ENCODE data around the gene KLF13.

The KLF13 gene

GRCh38 chr15:31344266-31344665 lies 17.6 kb downstream of the KLF13 start:
- peaks cover 100% of the 10 kb centered on the region for H3K79me2 ChIP-seq (ENCODE audit: low read length)
- no peak for TF ChIP-seq EZH2 (optimal IDR thresholded peaks at IDR 0.05; ENCODE audit: low read depth, low read length)
- no peak for TF ChIP-seq EZH2phosphoT487 (IDR thresholded peaks at IDR 0.05; ENCODE audit: low read length)
- H3K36me3 ChIP-seq (replicated peaks; ENCODE audit: insufficient read depth, low read length): no peaks in the 10 kb centered on the region
- peak overlapping the region; percentile 92; the same call in 1 of the 2 replicates for H3K4me3 ChIP-seq (ENCODE audit: low read length)
- no peak overlapping the region for H2AFZ ChIP-seq (ENCODE audit: low read length)
- H3F3A ChIP-seq (ENCODE audit: insufficient read depth, low read length): peaks cover 62% of the 10 kb centered on the region
- DNase-seq: no peak
- peaks cover 81% of the 10 kb centered on the region for H3K4me1 ChIP-seq (ENCODE audit: low read length)
- H3K27ac ChIP-seq (ENCODE audit: low read length): peak overlapping the region; percentile 98
- no peaks in the 10 kb centered on the region for H3K27me3 ChIP-seq (replicated peaks; ENCODE audit: insufficient read depth, low read length)
- no peaks in the 10 kb centered on the region for H4K20me1 ChIP-seq (ENCODE audit: insufficient read depth, low read length)
- H3K9me3 ChIP-seq (replicated peaks; ENCODE audit: insufficient read depth, low read length): no peaks in the 10 kb centered on the region
- H3K4me2 ChIP-seq (ENCODE audit: low read depth, low read length): peak overlapping the region; percentile 99
- no peaks in the 10 kb centered on the region for H3K9me2 ChIP-seq (replicated peaks; ENCODE audit: insufficient read depth, low read length)
- H3K9ac ChIP-seq (ENCODE audit: low read length): peak overlapping the region; percentile 93

GRCh38 chr15:31344823-31345605 lies 18.4 kb downstream of the KLF13 start:
- no peak for TF ChIP-seq EZH2phosphoT487 (IDR thresholded peaks at IDR 0.05; ENCODE audit: low read length)
- no peak for TF ChIP-seq EZH2 (optimal IDR thresholded peaks at IDR 0.05; ENCODE audit: low read depth, low read length)
- TF ChIP-seq CTCF (IDR thresholded peaks at IDR 0.05; ENCODE audit: low read length): no peak
- Histone ChIP-seq H3F3A (ENCODE audit: insufficient read depth, low read length) (peaks cover 69% of the 10 kb centered on the region), H3K4me2 (ENCODE audit: low read depth, low read length) (peak overlapping the region; percentile 99), H4K20me1 (ENCODE audit: insufficient read depth, low read length) (no peaks in the 10 kb centered on the region), H2AFZ (ENCODE audit: low read length) (no peak overlapping the region), H3K27ac (ENCODE audit: low read length) (peak overlapping the region; percentile 98), H3K4me3 (ENCODE audit: low read length) (peak overlapping the region; percentile 92), H3K36me3 (replicated peaks; ENCODE audit: insufficient read depth, low read length) (no peaks in the 10 kb centered on the region), H3K79me2 (ENCODE audit: low read length) (peaks cover 100% of the 10 kb centered on the region), H3K9me3 (replicated peaks; ENCODE audit: insufficient read depth, low read length) (no peaks in the 10 kb centered on the region), H3K9me2 (replicated peaks; ENCODE audit: insufficient read depth, low read length) (no peaks in the 10 kb centered on the region), H3K27me3 (replicated peaks; ENCODE audit: insufficient read depth, low read length) (no peaks in the 10 kb centered on the region), H3K9ac (ENCODE audit: low read length) (peak overlapping the region; percentile 93), H3K4me1 (ENCODE audit: low read length) (peaks cover 81% of the 10 kb centered on the region)
- peak; percentile 78 for DNase-seq

GRCh38 chr15:31345606-31346366 lies 19.2 kb downstream of the KLF13 start:
- Histone ChIP-seq H3K36me3 (replicated peaks; ENCODE audit: insufficient read depth, low read length) (no peaks in the 10 kb centered on the region), H3K4me2 (ENCODE audit: low read depth, low read length) (peak overlapping the region; percentile 99), H4K20me1 (ENCODE audit: insufficient read depth, low read length) (no peaks in the 10 kb centered on the region), H3K9me3 (replicated peaks; ENCODE audit: insufficient read depth, low read length) (no peaks in the 10 kb centered on the region), H3K4me1 (ENCODE audit: low read length) (peaks cover 81% of the 10 kb centered on the region), H3K79me2 (ENCODE audit: low read length) (peaks cover 100% of the 10 kb centered on the region), H3K4me3 (ENCODE audit: low read length) (peak overlapping the region; percentile 92), H3K9me2 (replicated peaks; ENCODE audit: insufficient read depth, low read length) (no peaks in the 10 kb centered on the region), H3K27me3 (replicated peaks; ENCODE audit: insufficient read depth, low read length) (no peaks in the 10 kb centered on the region), H3K9ac (ENCODE audit: low read length) (peak overlapping the region; percentile 93), H2AFZ (ENCODE audit: low read length) (no peak overlapping the region), H3F3A (ENCODE audit: insufficient read depth, low read length) (peaks cover 77% of the 10 kb centered on the region), H3K27ac (ENCODE audit: low read length) (peak overlapping the region; percentile 98)
- TF ChIP-seq EZH2 (optimal IDR thresholded peaks at IDR 0.05; ENCODE audit: low read depth, low read length) (no peak), EZH2phosphoT487 (IDR thresholded peaks at IDR 0.05; ENCODE audit: low read length) (no peak), CTCF (IDR thresholded peaks at IDR 0.05; ENCODE audit: low read length) (no peak)
- peak; percentile 55 for DNase-seq
